K562 (cell line): ENCODE results near the gene INTS12. TPM values are rescaled to one million over a fixed set of nuclear protein-coding genes. Genes with fewer than 3 reads are reported as not detected.
A peak's percentile ranks its signal among the peaks of the same experiment; 100 is the strongest.

Experiments used
- BRCA1 ChIP-seq, 2 experiments: fragments of 450-650 bp in 1 of 2; sonication (generic) in 1 of 2; formaldehyde crosslinking in 1 of 2; IDR thresholded peaks; 2 replicates each; pipeline versions ENCODE4 v1.5.0 to v1.6.1; 2017 to 2020; ENCODE audit warnings: mild to moderate bottlenecking in 1 of 2, missing genetic modification reagents in 1 of 2
- CCAR2 ChIP-seq: fragments of 200-400 bp; formaldehyde crosslinking; IDR thresholded peaks from 2 replicates; pipeline ENCODE4 v1.6.1; 2017; ENCODE audit warnings: mild to moderate bottlenecking, low read depth, low read length
- CSDE1 ChIP-seq, 2 experiments: fragments of 450-650 bp; IDR thresholded peaks; 2 replicates each; pipeline ENCODE4 v1.6.1; 2016; ENCODE audit warnings: mild to moderate bottlenecking in 1 of 2
- FOS ChIP-seq: IDR thresholded peaks from 3 replicates; pipeline ENCODE4 v1.6.1; 2011; ENCODE audit not compliant: insufficient read length; ENCODE audit errors: extremely low read depth
- FOXJ3 ChIP-seq: sonication (generic); formaldehyde crosslinking; IDR thresholded peaks from 2 replicates; pipeline ENCODE4 v1.4.0; 2020; ENCODE audit warnings: mild to moderate bottlenecking, missing genetic modification reagents
- HIVEP1 ChIP-seq: fragments of 250-450 bp; sonication (Bioruptor Pico); IDR thresholded peaks from 2 replicates; pipeline ENCODE4 v1.4.0; 2020; ENCODE audit warnings: mild to moderate bottlenecking
- KDM4B ChIP-seq, 2 experiments: fragments of 450-650 bp in 1 of 2; sonication (generic) in 1 of 2; IDR thresholded peaks; 2 replicates each; pipeline ENCODE4 v1.6.1; 2016 to 2017; ENCODE audit warnings: borderline replicate concordance in 2 of 2, antibody characterized with exemption in 1 of 2, low read depth in 1 of 2, mild to moderate bottlenecking in 1 of 2
- MAX ChIP-seq: sonication (generic); formaldehyde crosslinking; IDR thresholded peaks from 2 replicates; pipeline ENCODE4 v1.9.0; 2022; ENCODE audit warnings: mild to moderate bottlenecking, missing genetic modification reagents
- RBBP5 ChIP-seq: fragments of 200-600 bp; sonication (generic); IDR thresholded peaks from 2 replicates; pipeline ENCODE4 v1.6.1; 2012; ENCODE audit warnings: borderline replicate concordance, mild to moderate bottlenecking, low read length, control low read depth, inconsistent platforms; ENCODE audit not compliant: insufficient read depth, poor library complexity, severe bottlenecking
- ZBTB49 ChIP-seq: sonication (generic); formaldehyde crosslinking; IDR thresholded peaks from 2 replicates; pipeline ENCODE4 v1.8.0; 2022; ENCODE audit warnings: missing genetic modification reagents, mild to moderate bottlenecking, borderline replicate concordance
- ZNF121 ChIP-seq: sonication (generic); formaldehyde crosslinking; conservative IDR thresholded peaks from 2 replicates; pipeline ENCODE4 v1.8.0; 2022; ENCODE audit warnings: missing genetic modification reagents
- ZNF518B ChIP-seq: fragments of 250-450 bp; sonication (Bioruptor Pico); IDR thresholded peaks from 2 replicates; pipeline ENCODE4 v1.5.0; 2021; ENCODE audit warnings: mild to moderate bottlenecking, moderate library complexity
- ZNF644 ChIP-seq: fragments of 200-800 bp; sonication (Bioruptor generic); IDR thresholded peaks from 2 replicates; pipeline ENCODE4 v1.6.1; 2016; ENCODE audit warnings: low read depth, missing genetic modification characterization, missing compliant biosample characterization
- ZNF699 ChIP-seq: fragments of 250-450 bp; sonication (Bioruptor Pico); IDR thresholded peaks from 2 replicates; pipeline ENCODE4 v1.8.0; 2021; ENCODE audit warnings: mild to moderate bottlenecking, moderate library complexity; ENCODE audit not compliant: insufficient replicate concordance
- ZNF76 ChIP-seq: fragments of 250-450 bp; sonication (Bioruptor Pico); IDR thresholded peaks from 2 replicates; pipeline ENCODE4 v1.4.0; 2020; ENCODE audit warnings: mild to moderate bottlenecking, moderate library complexity, borderline replicate concordance
- ZNF764 ChIP-seq: fragments of 250-450 bp; sonication (Bioruptor Pico); IDR thresholded peaks from 2 replicates; pipeline ENCODE4 v1.4.0; 2020; ENCODE audit warnings: low read depth, mild to moderate bottlenecking, moderate library complexity
- polyA plus RNA-seq, 8 experiments: library from polyadenylated mRNA; depleted of rRNA in 4 of 8; stranded (reverse) in 5 of 8; unstranded in 3 of 8; fragments of >200 nt; fragmentation: Nextera tagmentation in 2 of 8; fragmentation: Illumina TruSeq in 1 of 8; extraction: Ambion mirVana in 2 of 8; extraction: Trizol in 1 of 8; gene quantifications; 2 replicates each; pipeline versions ENCODE4 v1.2.1 to v1.2.3, GENCODE V29; 2011 to 2014; ENCODE audit warnings: inconsistent platforms in 1 of 8, missing spikeins in 1 of 8
- total RNA-seq, 7 experiments: library from RNA; depleted of rRNA in 6 of 7; stranded (reverse); fragments of >200 nt in 6 of 7; fragmentation: Illumina TruSeq in 2 of 7; extraction: Trizol in 2 of 7; gene quantifications; 2 replicates each; pipeline versions ENCODE4 v1.2.1 to v1.2.3, GENCODE V29; 2011 to 2021; ENCODE audit warnings: low replicate concordance in 1 of 7
- TF ChIP-seq, protein P1 (sequence below): fragments of 250-450 bp; sonication (Bioruptor Pico); IDR thresholded peaks from 2 replicates; pipeline ENCODE4 v1.4.0; 2020; ENCODE audit warnings: mild to moderate bottlenecking, moderate library complexity, borderline replicate concordance

INTS12 gene
- total and polyA plus RNA-seq, 9 of the 15 experiments (the other 6 are each of a cell fraction or from before 2014, with no cell fraction given) = 24.5 to 82.9 (median 41.2) TPM

DNA sequence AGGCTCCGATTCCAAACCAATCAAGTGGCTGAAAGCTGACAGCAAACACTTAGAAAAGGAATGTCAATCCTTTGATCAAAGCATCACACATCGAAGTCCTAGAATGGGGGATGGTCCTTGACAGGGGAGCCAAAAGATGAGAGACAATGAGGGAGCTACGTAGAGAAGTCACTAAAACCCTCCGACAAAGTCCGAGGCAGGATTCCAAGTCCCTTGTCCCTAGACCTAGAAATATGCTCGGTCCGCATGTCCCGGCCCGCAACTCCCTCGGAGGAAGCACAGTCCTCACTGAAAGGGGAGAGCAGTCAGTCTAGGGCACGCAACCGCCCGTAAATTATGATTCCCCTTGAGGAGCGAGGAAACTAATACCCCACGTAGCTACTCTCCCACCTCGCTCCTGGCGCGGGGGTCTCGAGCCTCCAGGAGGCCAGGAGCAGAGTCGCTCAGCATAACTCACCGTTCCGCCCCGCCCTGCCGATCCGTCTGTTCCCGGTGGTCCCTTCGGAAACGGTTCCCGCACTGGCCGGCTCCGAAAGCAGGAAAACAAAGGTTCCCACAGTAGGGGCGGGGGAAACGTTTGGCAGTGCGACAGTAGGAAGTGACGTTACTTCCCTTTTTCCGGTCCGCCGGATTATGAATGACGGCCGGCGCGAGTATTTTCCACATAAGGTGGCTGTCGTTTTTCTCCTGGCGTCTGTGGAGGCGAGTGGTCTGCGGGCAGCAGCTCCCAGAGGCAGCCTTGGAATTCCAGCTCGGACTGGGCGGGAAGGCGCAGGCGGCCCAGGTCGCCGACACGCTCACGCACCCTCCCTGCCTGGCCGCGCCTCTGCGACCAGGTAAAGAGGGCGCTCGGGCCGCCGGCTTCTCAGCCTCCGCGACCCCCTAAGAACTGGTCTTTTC, at the start of gene INTS12, which contains the start of gene GSTCD (continued):
- TF ChIP-seq, protein P1, sequence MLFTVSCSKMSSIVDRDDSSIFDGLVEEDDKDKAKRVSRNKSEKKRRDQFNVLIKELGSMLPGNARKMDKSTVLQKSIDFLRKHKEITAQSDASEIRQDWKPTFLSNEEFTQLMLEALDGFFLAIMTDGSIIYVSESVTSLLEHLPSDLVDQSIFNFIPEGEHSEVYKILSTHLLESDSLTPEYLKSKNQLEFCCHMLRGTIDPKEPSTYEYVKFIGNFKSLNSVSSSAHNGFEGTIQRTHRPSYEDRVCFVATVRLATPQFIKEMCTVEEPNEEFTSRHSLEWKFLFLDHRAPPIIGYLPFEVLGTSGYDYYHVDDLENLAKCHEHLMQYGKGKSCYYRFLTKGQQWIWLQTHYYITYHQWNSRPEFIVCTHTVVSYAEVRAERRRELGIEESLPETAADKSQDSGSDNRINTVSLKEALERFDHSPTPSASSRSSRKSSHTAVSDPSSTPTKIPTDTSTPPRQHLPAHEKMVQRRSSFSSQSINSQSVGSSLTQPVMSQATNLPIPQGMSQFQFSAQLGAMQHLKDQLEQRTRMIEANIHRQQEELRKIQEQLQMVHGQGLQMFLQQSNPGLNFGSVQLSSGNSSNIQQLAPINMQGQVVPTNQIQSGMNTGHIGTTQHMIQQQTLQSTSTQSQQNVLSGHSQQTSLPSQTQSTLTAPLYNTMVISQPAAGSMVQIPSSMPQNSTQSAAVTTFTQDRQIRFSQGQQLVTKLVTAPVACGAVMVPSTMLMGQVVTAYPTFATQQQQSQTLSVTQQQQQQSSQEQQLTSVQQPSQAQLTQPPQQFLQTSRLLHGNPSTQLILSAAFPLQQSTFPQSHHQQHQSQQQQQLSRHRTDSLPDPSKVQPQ (CRISPR knock-in tag) = no peak
- TF ChIP-seq ZNF699 = no peak
- no peak for TF ChIP-seq ZNF518B (CRISPR knock-in tag)
- peak in 1 of 2 experiments; percentile 94; a peak in 2 of 4 replicates for TF ChIP-seq KDM4B (IDR thresholded peaks at IDR 0.05; ENCODE audit: borderline replicate concordance in 2 of 2, low read depth in 1 of 2)
- no peak for TF ChIP-seq ZNF76 (CRISPR knock-in tag)
- TF ChIP-seq CSDE1 (IDR thresholded peaks at IDR 0.05) = peak in 1 of 2 experiments; percentile 69; a peak in 2 of 4 replicates
- TF ChIP-seq ZNF644 (tag) = no peak
- no peak for TF ChIP-seq ZNF121 (CRISPR knock-in tag)
- no peak for TF ChIP-seq FOS
- TF ChIP-seq BRCA1 (IDR thresholded peaks at IDR 0.05) = no peak
- no peak for TF ChIP-seq BRCA1 (CRISPR knock-in tag; IDR thresholded peaks at IDR 0.05)
- TF ChIP-seq RBBP5 = peak; percentile 98
- peak; percentile 81; the same call in 1 of the 2 replicates for TF ChIP-seq CCAR2
- 0 out of 2 replicates have a peak, but pooled peaks have one; percentile 16 for TF ChIP-seq ZNF764 (CRISPR knock-in tag)
- TF ChIP-seq HIVEP1 (CRISPR knock-in tag) = no peak
- TF ChIP-seq MAX (CRISPR knock-in tag) = peak; percentile 75
- no peak for TF ChIP-seq ZBTB49 (CRISPR knock-in tag)
- TF ChIP-seq FOXJ3 (CRISPR knock-in tag) = no peak
